RKO (cell line): Measurements from ENCODE around the gene NUCB1.
"Not testable (repeated sequence)": the region's sequence is repeated elsewhere in the genome, so short reads cannot be mapped to it uniquely, and the experiment has no call there.

ENCODE experiments used
- DNase-seq: peaks from one replicate; pipeline ENCODE4 v3.0.0-alpha.2; 2016; ENCODE audit warnings: low spot score

Gene NUCB1

GRCh38 chr19:48874303-48875135 is 25.6 kb upstream of the NUCB1 start:
- peak; percentile 92 for DNase-seq

DNA sequence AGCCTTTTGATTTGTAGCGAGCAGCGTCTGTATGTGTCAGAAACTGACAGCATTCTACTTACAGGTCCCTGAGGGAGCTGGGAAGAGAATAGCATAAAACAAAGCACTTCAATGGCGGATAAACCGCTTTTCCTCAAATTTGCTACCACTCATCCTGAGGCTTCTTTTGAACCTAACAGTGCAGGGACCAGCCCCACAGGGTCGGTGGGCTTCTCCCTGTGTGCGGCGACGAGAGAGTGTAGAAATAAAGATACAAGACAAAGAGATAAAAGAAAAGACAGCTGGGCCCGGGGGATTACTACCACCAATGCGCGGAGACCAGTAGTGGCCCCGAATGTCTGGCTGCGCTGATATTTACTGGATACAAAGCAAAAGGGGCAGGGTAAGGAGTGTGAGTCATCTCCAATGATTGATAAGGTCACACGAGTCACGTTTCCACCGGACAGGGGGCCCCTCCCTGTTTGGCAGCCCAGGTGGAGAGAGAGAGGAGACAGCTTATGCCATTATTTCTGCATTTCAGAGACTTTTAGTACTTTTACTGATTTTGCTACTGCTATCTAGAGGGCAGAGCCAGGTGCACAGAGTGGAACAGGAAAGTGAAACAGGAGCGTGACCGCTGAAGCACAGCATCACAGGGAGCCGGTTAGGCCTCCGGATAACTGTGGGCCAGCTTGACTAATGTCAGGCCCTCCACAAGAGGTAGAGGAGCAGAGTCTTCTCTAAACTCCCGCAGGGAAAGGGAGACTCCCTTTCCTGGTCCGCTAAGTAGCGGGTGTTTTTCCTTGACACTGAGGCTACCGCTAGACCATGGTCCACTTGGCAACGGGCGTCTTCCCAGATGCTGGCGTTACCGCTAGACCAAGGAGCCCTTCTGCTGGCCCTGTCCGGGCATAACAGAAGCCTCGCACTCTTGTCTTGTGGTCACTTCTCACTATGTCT is 23.8 kb upstream of the NUCB1 start:
- peak; percentile 82 for DNase-seq

DNA sequence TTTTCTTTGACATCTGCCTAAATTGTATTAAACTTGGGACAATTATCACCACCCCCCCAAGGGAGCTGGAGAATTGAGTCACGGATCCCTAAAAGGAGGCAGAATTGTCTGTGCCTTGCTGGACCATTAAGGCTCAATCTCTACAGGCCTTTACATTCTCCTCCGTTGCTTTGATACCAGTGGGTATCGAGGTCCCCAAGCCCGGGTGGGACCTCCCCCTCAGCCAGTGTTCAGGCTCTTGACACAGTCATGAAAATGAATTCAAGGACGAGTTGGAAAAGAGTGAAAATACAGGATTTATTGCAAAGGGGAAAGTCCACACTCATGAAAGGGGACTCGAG is 22.3 kb upstream of the NUCB1 start:
- DNase-seq, result no peak

DNA sequence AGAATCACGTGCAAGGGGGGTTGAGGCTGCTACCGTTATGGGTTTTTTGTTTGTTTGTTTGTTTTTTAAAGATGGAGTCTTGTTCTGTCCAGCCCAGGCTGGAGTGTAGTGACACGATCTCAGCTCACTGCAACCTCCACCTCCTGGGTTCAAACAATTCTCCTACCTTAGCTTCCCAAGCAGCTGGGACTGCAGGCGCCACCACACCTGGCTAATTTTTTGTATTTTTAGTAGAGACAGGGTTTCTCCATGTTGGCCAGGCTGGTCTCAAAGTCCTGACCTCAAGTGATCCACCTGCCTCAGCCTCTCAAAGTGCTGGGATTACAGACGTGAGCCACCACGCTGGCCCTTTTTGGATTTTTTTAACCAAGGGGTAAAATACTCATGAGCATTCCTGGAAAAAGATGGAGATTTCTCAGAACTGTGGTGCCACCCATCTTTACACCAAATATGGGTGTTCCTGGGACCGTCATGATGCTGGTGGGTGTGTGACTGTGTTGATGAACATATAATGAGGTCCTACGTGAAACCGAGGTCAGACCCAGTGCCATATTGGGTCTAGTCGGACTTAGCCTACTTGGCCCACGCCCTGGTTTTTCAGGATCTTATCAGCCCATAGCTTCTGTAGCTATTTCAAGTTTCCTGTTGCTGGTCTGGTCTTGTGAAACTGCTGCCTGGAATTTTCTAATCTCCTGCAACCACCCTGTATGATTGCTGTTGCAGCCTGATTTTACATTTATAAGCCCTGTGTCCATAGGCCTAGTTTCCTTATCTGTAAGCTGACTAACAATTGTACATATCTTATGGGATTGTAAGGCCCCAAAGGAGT is 21.7 kb upstream of the NUCB1 start:
- DNase-seq, result peak; percentile 57

- DNase-seq, result no peak
Observed at GRCh38 chr19:48879025-48879637, 21.0 kb upstream of the NUCB1 start.

DNA sequence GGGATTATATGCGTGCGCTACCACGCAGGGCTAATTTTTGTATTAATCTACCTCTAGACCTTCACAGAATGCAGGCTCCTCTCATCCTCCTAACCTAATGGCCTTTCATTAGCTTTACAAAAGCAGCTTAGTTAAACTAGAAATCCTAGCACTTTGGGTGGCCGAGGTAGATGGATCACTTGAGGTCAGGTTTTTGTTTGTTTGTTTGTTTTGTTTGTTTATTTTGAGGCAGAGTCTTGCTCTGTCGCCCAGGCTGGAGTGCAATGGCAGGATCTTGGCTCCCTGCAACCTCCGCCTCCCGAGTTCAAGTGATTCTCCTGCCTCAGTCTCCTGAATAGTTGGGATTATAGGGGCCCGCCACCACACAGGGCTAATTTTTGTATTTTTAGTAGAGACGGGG is 20.4 kb upstream of the NUCB1 start:
- not testable (repeated sequence) for DNase-seq

DNA sequence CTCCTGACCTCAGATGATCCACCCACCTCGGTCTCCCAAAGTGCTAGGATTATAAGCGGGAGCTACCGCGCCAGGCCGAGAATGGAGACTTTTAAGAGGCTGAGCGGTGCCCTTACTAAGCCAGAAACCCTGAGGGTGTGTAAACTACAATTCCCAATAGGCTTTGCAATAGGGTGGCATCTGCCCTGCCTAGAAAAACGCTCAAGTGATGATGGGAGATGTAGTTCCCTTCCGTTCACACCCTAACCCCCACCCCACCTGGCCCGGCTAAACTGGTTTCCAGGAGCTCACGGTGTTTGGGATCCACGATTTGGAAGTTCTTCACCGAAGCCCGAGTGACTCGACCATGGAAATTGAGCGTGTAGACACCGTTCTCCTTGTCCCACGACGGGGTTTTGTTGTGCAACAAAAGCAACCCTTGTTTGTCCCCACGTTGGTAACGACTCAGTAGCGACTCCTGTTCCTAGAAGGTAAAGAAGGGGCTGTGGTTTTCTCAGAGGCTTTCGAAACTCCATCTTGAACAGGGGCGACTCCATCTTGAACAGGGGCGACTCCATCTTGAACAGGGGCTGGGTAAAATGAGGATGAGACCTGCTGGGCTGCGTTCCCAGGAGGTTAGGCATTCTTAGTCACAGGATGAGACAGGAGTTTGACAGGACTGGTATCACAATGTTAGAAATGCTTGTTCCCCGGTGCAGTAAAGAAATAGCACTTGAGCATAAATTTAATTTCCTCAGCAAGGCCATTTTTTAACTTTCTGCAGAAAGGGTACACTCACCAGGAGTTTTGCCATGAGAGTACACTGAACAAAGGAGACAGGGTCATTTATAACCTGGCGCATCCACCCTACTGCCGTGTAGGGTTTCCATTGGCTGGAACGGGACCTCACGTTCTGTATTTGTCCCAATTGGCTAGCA is 18.1 kb upstream of the NUCB1 start:
- peak; percentile 57 for DNase-seq

- no peak for DNase-seq
Observed at GRCh38 chr19:48883726-48884125, 16.4 kb upstream of the NUCB1 start.

DNA sequence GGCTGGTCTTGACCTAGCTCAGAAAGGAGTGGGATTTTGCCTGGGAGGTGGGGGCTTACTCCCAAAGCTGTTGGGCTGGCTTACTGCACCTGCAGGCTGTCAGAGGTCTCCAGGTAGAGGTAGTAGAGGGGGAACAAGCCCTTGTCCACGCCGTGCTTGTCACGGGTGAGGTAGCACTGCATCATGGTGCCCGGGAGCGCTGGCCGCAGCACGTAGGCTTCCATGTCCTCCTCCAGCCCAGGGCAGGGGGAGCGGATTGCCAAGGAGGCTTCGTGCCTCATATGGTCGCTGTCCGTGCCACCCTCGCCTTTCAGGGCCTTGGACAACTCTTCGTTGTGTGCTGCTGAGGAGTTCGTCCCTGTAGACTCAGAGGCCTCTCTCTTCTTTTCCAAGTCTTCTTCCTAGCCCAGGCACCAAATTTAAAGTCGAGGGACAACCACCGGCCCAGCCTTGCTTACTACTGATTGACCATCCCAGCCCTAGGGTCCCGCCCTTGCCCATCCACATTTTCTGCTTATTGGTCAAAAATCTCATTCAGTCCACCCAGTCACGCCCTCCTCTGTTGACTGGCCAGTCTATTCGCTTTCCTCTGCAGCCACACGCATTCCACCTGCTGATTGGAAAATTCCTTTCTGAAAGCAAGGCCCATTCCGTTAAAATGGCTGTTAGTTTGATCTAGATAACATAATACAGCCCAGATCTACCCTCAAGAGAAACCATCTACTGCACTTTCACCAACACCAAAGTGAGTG is 12.1 kb upstream of the NUCB1 start:
- no peak for DNase-seq

DNA sequence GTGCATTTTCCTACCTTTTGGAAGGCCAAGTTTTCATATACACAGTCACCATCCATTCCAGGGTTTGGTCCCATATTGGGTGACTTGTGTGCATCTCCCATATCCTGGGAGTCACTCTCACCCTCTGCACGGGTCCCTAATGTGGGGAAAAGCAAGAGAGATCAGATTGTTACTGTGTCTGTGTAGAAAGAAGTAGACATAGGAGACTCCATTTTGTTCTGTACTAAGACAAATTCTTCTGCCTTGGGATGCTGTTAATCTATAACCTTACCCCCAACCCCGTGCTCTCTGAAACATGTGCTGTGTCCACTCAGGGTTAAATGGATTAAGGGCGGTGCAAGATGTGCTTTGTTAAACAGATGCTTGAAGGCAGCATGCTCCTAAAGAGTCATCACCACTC is 10.6 kb upstream of the NUCB1 start:
- not testable (repeated sequence) for DNase-seq

DNA sequence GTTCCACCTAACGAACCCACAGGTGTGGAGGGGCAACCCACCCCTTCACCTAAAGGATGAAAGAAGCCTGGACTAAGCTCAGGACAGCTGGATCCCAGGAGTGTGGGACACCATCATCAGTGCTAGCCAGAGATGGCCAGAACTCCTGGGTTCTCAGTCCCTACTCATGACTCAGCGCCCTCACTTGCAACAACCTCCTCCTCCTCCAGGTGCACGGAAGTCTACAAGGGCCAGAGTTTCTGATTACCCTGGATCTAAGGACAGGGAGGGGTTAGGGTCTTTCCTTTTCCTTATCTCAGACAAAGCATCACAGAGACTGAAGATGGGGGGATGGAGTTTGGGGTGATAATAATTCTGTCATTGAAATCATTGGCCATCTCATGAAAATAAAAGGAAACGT is 9.6 kb upstream of the NUCB1 start:
- DNase-seq, result no peak

DNA sequence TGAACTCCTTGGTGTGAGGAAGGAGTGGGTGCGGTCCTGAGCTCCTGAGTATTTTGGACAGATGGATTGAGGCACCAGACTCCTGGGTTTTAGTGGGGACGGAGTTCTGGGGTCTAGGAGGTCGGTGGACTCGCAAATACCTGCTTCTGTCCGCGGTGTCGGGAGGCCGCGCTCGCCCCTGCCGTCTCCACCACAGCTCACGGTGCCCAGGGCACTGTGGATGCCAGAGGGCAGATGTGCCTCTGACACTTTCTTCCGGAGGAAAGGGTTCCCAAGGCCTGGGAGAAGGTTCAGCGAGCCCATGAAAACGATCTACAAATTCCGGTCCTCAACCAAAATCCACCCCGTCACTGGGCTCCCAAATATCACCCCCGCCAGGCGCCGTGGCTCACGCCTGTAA is 4.9 kb upstream of the NUCB1 start:
- DNase-seq, result no peak

DNA sequence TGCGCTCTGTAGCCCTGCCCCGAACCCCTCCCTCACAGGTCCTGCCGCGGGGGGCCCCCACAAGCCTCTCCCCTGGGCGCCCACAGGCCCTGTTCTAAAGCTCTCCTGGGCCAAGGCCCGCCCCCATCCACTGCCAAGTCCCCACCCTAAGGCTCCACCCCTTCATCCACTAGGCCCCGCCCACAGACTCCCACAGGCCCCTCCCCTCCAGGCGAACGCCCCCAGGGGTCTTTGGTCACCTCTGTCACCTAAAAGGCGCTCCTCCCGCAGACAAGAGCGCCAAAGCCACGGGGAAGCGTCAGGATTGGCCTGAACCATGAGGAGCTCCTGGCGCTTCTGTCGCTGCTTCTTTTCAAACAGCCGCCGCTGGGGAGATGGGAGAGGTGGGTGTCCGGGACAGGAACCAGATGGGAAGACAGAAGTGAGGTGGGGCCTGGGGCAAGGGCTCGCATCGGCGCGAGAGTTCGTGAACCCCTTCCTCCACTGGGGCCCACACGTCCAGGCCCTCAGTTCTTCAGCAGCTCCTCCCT is 3.9 kb upstream of the NUCB1 start:
- no peak for DNase-seq

- DNase-seq, result no peak
Observed at GRCh38 chr19:48897181-48897580, 2.9 kb upstream of the NUCB1 start.

- DNase-seq, result not testable (repeated sequence)
Observed at GRCh38 chr19:48899386-48899749, 744 bp upstream of the NUCB1 start.

DNA sequence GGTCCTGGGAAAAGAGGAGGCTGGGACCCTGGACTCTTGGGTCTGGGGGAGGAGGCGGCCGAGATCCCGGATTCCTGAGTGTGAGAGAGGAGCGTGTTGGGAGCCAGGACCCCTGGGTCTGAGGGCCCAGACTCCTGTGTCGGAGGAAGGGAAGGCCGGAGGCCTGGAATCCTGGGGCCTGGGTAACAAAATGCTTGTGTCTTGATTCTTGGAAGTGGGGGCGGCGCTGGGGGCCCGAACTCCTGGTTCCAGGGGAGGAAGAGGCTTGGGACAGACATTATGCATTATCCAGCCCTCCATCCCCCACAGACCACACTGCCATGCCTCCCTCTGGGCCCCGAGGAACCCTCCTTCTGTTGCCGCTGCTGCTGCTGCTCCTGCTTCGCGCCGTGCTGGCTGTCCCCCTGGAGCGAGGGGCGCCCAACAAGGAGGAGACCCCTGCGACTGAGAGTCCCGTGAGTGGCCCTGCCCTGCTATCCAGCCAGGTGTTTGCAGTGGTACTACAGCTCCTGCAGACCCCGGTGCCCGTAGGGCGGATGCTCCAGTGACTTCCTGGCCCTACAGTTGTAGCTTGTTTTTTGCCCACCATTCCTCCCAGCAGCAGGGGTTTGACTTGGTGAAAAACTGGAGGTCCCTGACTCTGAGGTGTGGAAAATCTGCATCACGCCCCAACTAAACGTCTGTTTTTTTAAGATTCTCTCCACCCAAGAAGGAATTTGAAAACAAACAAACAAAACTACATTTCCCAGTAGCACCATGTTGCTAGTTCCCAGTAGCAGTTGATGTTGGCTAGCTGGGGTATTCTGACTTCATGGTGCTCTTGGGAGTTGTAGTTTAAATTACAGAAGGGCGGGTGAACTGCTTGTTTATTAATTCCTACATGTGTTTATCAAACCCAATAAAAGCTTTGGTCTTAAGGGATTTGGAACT is 630 bp downstream of the NUCB1 start:
- peak; percentile 82 for DNase-seq

DNA sequence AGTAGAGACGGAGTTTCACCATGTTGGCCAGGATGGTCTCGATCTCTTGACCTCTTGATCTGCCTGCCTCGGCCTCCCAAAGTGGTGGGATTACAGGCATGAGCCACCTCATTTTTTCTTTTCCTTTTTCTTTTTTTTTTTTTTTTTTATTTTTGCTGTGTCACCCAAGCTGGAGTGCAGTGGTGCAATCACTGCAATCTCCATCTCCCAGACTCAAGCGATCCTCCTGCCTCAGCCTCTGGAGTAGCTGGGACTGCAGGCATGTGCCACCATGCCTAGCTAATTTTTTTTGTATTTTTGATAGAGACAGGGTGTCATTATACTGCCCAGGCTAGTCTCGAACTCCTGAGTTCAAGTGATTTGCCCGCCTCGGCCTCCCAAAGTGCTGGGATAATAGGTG is 2.2 kb downstream of the NUCB1 start:
- DNase-seq, result not testable (repeated sequence)

- not testable (repeated sequence) for DNase-seq
Observed at GRCh38 chr19:48903788-48904187, 3.7 kb downstream of the NUCB1 start.

DNA sequence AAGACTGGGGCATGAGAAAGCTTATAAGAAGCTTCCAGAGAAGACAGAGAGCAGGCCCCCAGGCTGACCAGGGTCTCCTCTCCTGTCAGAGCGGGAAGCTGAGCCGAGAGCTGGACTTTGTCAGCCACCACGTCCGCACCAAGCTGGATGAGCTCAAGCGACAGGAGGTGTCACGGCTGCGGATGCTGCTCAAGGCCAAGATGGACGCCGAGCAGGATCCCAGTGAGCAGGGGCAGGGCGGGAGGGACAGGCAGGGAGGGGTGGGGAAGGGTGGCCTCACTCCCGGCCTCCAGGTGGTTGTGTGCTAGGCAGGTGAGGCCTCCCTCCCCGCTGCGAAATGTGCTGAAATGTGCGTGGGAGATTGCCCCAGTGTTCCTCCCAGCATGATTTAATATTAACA is 5.6 kb downstream of the NUCB1 start:
- DNase-seq, result no peak
